Measurements from ENCODE around the gene GP1BA. TPM values are rescaled to one million over a fixed set of nuclear protein-coding genes. Genes with fewer than 3 reads are reported as not detected.
A peak's percentile ranks its signal among the peaks of the same experiment; 100 is the strongest.

The GP1BA gene
- total and polyA plus RNA-seq, 10 of the 15 experiments (the other 5 are each of a cell fraction or from before 2014, with no cell fraction given): 0.04 to 0.67 (median 0.28) TPM; not detected in 1

GRCh38 chr17:4944163-4944553, 12.1 kb downstream of the GP1BA start (continued):
- peak; percentile 51 for TF ChIP-seq IKZF1 (conservative IDR thresholded peaks at IDR 0.05)
- TF ChIP-seq RAD51 (IDR thresholded peaks at IDR 0.05): no peak
- peak; percentile 69 for TF ChIP-seq MEF2B (IDR thresholded peaks at IDR 0.05; ENCODE audit: partially characterized antibody, poor library complexity, severe bottlenecking)
- TF ChIP-seq NBN (IDR thresholded peaks at IDR 0.05): peak; percentile 57; the same call in 1 of the 2 replicates
- no peak for TF ChIP-seq ZZZ3 (IDR thresholded peaks at IDR 0.05; ENCODE audit: control insufficient read depth, insufficient read length, low read depth)
- TF ChIP-seq ZNF592 (IDR thresholded peaks at IDR 0.05): no peak
- no peak for TF ChIP-seq ELK1 (IDR thresholded peaks at IDR 0.05; ENCODE audit: low read depth, low read length)
- no peak for TF ChIP-seq IRF4 (IDR thresholded peaks at IDR 0.05; ENCODE audit: low read depth, low read length)
- TF ChIP-seq CEBPZ (IDR thresholded peaks at IDR 0.05; ENCODE audit: low read depth, low read length): no peak
- no peak for TF ChIP-seq ATF3 (IDR thresholded peaks at IDR 0.05; ENCODE audit: borderline replicate concordance, extremely low read depth, low read depth, low read length)
- TF ChIP-seq MYC (IDR thresholded peaks at IDR 0.05; ENCODE audit: insufficient read depth, insufficient read length, insufficient replicate concordance, low read length, severe bottlenecking): no peak
- TF ChIP-seq BHLHE40 (IDR thresholded peaks at IDR 0.05; ENCODE audit: borderline replicate concordance in 1 of 2, low read depth in 2 of 2, low read length in 1 of 2): 0 out of 4 replicates have a peak, but pooled peaks of 1 of the 2 experiments have one; percentile 26
- TF ChIP-seq IRF3 (IDR thresholded peaks at IDR 0.05): no peak
- TF ChIP-seq CBFB (IDR thresholded peaks at IDR 0.05; ENCODE audit: low read depth): peak; percentile 8; the same call in 1 of the 2 replicates
- TF ChIP-seq HDGF (IDR thresholded peaks at IDR 0.05): peak; percentile 42; the same call in 1 of the 2 replicates
- TF ChIP-seq EP300 (IDR thresholded peaks at IDR 0.05; ENCODE audit: borderline replicate concordance in 1 of 2, control insufficient read depth in 1 of 2, low read depth in 2 of 2, low read length in 2 of 2): no peak
